WTC11 (cell line): ENCODE results near the gene ZBTB20. TPM values are rescaled to one million over a fixed set of nuclear protein-coding genes. Genes with fewer than 3 reads are reported as not detected.

Source experiments
- ATAC-seq: fragments of 200-7000 bp; cut with Tn5 transposase; 2 replicates; pipeline ENCODE4 v1.10.0; 2021; ENCODE audit warnings: mild to moderate bottlenecking, moderate library complexity
- CTCF ChIA-PET: fragments of 300-600 bp; sonication (Branson Sonifier 250); formaldehyde crosslinking; loops from one replicate; lab custom pipeline; 2021; ENCODE audit warnings: antibody characterized with exemption; lab: Charles Lee
- POLR2A ChIA-PET: fragments of 350-600 bp; sonication (Branson Sonifier 250); formaldehyde crosslinking; loops from one replicate; lab custom pipeline; 2021; ENCODE audit warnings: antibody characterized with exemption; lab: Charles Lee
- DNase-seq: peaks from one replicate; pipeline ENCODE4 v3.0.0; 2021; ENCODE audit warnings: low spot score
- H3K27ac Mint-ChIP-seq: 2 replicates; pipeline ENCODE4 v1.8.0; 2021; ENCODE audit warnings: mixed read lengths
- H3K27me3 Mint-ChIP-seq: 2 replicates; pipeline ENCODE4 v1.8.0; 2021; ENCODE audit warnings: low read depth, mild to moderate bottlenecking, moderate library complexity, mixed read lengths
- H3K36me3 Mint-ChIP-seq: 2 replicates; pipeline ENCODE4 v1.8.0; 2021; ENCODE audit warnings: mixed read lengths
- H3K4me1 Mint-ChIP-seq: 2 replicates; pipeline ENCODE4 v1.8.0; 2022; ENCODE audit warnings: mixed read lengths
- H3K4me3 Mint-ChIP-seq: 2 replicates; pipeline ENCODE4 v1.8.0; 2021; ENCODE audit warnings: mild to moderate bottlenecking, moderate library complexity, mixed read lengths
- H3K9me3 Mint-ChIP-seq: 2 replicates; pipeline ENCODE4 v1.8.0; 2021; ENCODE audit warnings: mixed read lengths
- ATF1 ChIP-seq: sonication (generic); formaldehyde crosslinking; IDR thresholded peaks from 2 replicates; pipeline ENCODE4 v1.8.1; 2023; ENCODE audit warnings: mild to moderate bottlenecking, moderate library complexity, missing genetic modification reagents
- ATF6 ChIP-seq: sonication (generic); formaldehyde crosslinking; IDR thresholded peaks from 2 replicates; pipeline ENCODE4 v1.8.1; 2023; ENCODE audit warnings: mild to moderate bottlenecking, missing genetic modification reagents
- CTCF ChIP-seq: fragments of 200-600 bp; IDR thresholded peaks from 2 replicates; pipeline ENCODE4 v1.8.0; 2022; ENCODE audit warnings: antibody characterized with exemption
- ELF4 ChIP-seq: sonication (generic); formaldehyde crosslinking; IDR thresholded peaks from 2 replicates; pipeline ENCODE4 v1.8.1; 2022; ENCODE audit warnings: low read depth, mild to moderate bottlenecking, moderate library complexity, missing genetic modification reagents
- ERG ChIP-seq: fragments of 250-450 bp; sonication (Bioruptor Pico); IDR thresholded peaks from 2 replicates; pipeline ENCODE4 v1.8.0; 2021; ENCODE audit warnings: mild to moderate bottlenecking
- MLX ChIP-seq: sonication (generic); formaldehyde crosslinking; IDR thresholded peaks from 2 replicates; pipeline ENCODE4 v1.8.1; 2023; ENCODE audit warnings: mild to moderate bottlenecking, missing genetic modification reagents, moderate library complexity
- NFYB ChIP-seq: sonication (generic); formaldehyde crosslinking; conservative IDR thresholded peaks from 2 replicates; pipeline ENCODE4 v1.8.0; 2022; ENCODE audit warnings: low read depth, missing genetic modification reagents
- NR1H2 ChIP-seq: sonication (generic); formaldehyde crosslinking; IDR thresholded peaks from 2 replicates; pipeline ENCODE4 v1.9.0; 2021; ENCODE audit warnings: mild to moderate bottlenecking, moderate library complexity, missing genetic modification reagents
- SMAD3 ChIP-seq: sonication (generic); formaldehyde crosslinking; IDR thresholded peaks from 2 replicates; pipeline ENCODE4 v1.8.0; 2022; ENCODE audit warnings: missing genetic modification reagents, mild to moderate bottlenecking, borderline replicate concordance
- TEAD4 ChIP-seq: sonication (generic); formaldehyde crosslinking; IDR thresholded peaks from 2 replicates; pipeline ENCODE4 v1.8.0; 2022; ENCODE audit warnings: mild to moderate bottlenecking, missing genetic modification reagents
- TP53 ChIP-seq: sonication (generic); formaldehyde crosslinking; IDR thresholded peaks from 2 replicates; pipeline ENCODE4 v1.8.1; 2023; ENCODE audit warnings: mild to moderate bottlenecking, missing genetic modification reagents
- ZBTB21 ChIP-seq: sonication (generic); formaldehyde crosslinking; IDR thresholded peaks from 2 replicates; pipeline ENCODE4 v1.8.1; 2023; ENCODE audit warnings: mild to moderate bottlenecking, missing genetic modification reagents, borderline replicate concordance
- ZNF121 ChIP-seq: sonication (generic); formaldehyde crosslinking; IDR thresholded peaks from 2 replicates; pipeline ENCODE4 v1.8.0; 2023; ENCODE audit warnings: missing genetic modification reagents
- ZNF263 ChIP-seq: sonication (generic); formaldehyde crosslinking; IDR thresholded peaks from 2 replicates; pipeline ENCODE4 v1.8.1; 2022; ENCODE audit warnings: low read depth, mild to moderate bottlenecking, moderate library complexity, missing genetic modification reagents
- ZNF396 ChIP-seq: fragments of 250-450 bp; sonication (Bioruptor Pico); IDR thresholded peaks from 2 replicates; pipeline ENCODE4 v1.8.0; 2021; ENCODE audit warnings: mild to moderate bottlenecking, moderate library complexity, borderline replicate concordance
- ZNF416 ChIP-seq: fragments of 250-450 bp; sonication (Bioruptor Pico); IDR thresholded peaks from 2 replicates; pipeline ENCODE4 v1.9.0; 2021; ENCODE audit warnings: mild to moderate bottlenecking, inconsistent platforms
- ZNF671 ChIP-seq: fragments of 250-450 bp; sonication (Bioruptor Pico); IDR thresholded peaks from 2 replicates; pipeline ENCODE4 v1.8.0; 2021; ENCODE audit warnings: mild to moderate bottlenecking
- total RNA-seq: library from RNA; stranded (reverse); gene quantifications from 3 replicates; pipeline ENCODE4 v1.2.3, GENCODE V29; 2021

The ZBTB20 gene
- total RNA-seq, 1 experiment from 2014 or later: 1.5 TPM

GRCh38 chr3:115092220-115092791 is 54.8 kb downstream of the ZBTB20 start:
- CTCF ChIA-PET: interaction anchor here (1.0 to 1.9 kb wide), 6 partner anchors 51 to 723 kb away, joined by 3 to 11 read pairs (median 6); no protein-coding TSS in a partner anchor
- H3K4me1 Mint-ChIP-seq: peaks cover 21% of the 10 kb centered on the region
- no peaks in the 10 kb centered on the region for H3K27me3 Mint-ChIP-seq
- POLR2A ChIA-PET: no interaction called here
- H3K4me3 Mint-ChIP-seq: no peak overlapping the region
- no peaks in the 10 kb centered on the region for H3K36me3 Mint-ChIP-seq
- H3K27ac Mint-ChIP-seq: no peak overlapping the region; the same call in 1 of the 2 replicates
- DNase-seq (peak; percentile 44), ATAC-seq (peak; percentile 93)
- no peaks in the 10 kb centered on the region for H3K9me3 Mint-ChIP-seq
- TF ChIP-seq MLX (CRISPR knock-in tag) (no peak), CTCF (0 out of 2 replicates have a peak, but pooled peaks have one; percentile 8)

- no peak for DNase-seq
- TF ChIP-seq TEAD4 (CRISPR knock-in tag) (no peak), ELF4 (CRISPR knock-in tag) (no peak), SMAD3 (CRISPR knock-in tag) (no peak), ZNF671 (CRISPR knock-in tag) (no peak), ZNF416 (CRISPR knock-in tag) (no peak), ZNF396 (CRISPR knock-in tag) (no peak), NR1H2 (CRISPR knock-in tag) (no peak), ERG (no peak), NFYB (CRISPR knock-in tag) (no peak), ATF1 (CRISPR knock-in tag) (no peak), ZBTB21 (CRISPR knock-in tag) (no peak), ATF6 (CRISPR knock-in tag) (no peak), ZNF121 (CRISPR knock-in tag) (no peak)
- H3K36me3 Mint-ChIP-seq: no peaks in the 10 kb centered on the region
- no peak overlapping the region for H3K4me3 Mint-ChIP-seq
- POLR2A ChIA-PET: no interaction called here
- CTCF ChIA-PET: interaction anchor here (1.7 kb wide), 1 partner anchor 263 kb away, joined by 8 read pairs; no protein-coding TSS in a partner anchor
- no peaks in the 10 kb centered on the region for H3K9me3 Mint-ChIP-seq
- H3K27me3 Mint-ChIP-seq: no peaks in the 10 kb centered on the region
- peaks cover 21% of the 10 kb centered on the region for H3K4me1 Mint-ChIP-seq
- no peak overlapping the region for H3K27ac Mint-ChIP-seq
- no peak for ATAC-seq
Measured at GRCh38 chr3:115090712-115091111, 56.4 kb downstream of the ZBTB20 start.

- POLR2A ChIA-PET: no interaction called here
- no peaks in the 10 kb centered on the region for H3K36me3 Mint-ChIP-seq
- DNase-seq: no peak
- ATAC-seq: no peak
- TF ChIP-seq SMAD3 (CRISPR knock-in tag): no peak
- no peak for TF ChIP-seq NFYB (CRISPR knock-in tag)
- TF ChIP-seq CTCF: no peak
- TF ChIP-seq ZNF263: no peak
- no peak for TF ChIP-seq TP53 (CRISPR knock-in tag)
- TF ChIP-seq, all 79 proteins: peak for 0
- H3K27ac Mint-ChIP-seq: no peak overlapping the region
- H3K4me1 Mint-ChIP-seq: peaks cover 21% of the 10 kb centered on the region
- H3K27me3 Mint-ChIP-seq: no peaks in the 10 kb centered on the region
- CTCF ChIA-PET: interaction anchor here (0.9 kb wide), 1 partner anchor 262 kb away, joined by 3 read pairs; no protein-coding TSS in a partner anchor
- no peak overlapping the region for H3K4me3 Mint-ChIP-seq
- H3K9me3 Mint-ChIP-seq: no peaks in the 10 kb centered on the region
Measured at GRCh38 chr3:115089481-115089880, 57.6 kb downstream of the ZBTB20 start.
